GM21737 (cell line): ENCODE measurements around the gene MYEOV.

ENCODE experiments used
- ATAC-seq: cut with Tn5 transposase; IDR thresholded peaks from one replicate; pipeline ENCODE4 v1.9.1; 2021; ENCODE audit warnings: mild to moderate bottlenecking, moderate library complexity; ENCODE audit not compliant: unreplicated experiment

Gene MYEOV

GRCh38 chr11:69339041-69339733 lies 45.2 kb downstream of the MYEOV start:
- ATAC-seq, result no peak

- ATAC-seq, result no peak
Observed at GRCh38 chr11:69339983-69340565, 46.1 kb downstream of the MYEOV start.

- ATAC-seq, result no peak
Observed at GRCh38 chr11:69342588-69343330, 48.8 kb downstream of the MYEOV start.

DNA sequence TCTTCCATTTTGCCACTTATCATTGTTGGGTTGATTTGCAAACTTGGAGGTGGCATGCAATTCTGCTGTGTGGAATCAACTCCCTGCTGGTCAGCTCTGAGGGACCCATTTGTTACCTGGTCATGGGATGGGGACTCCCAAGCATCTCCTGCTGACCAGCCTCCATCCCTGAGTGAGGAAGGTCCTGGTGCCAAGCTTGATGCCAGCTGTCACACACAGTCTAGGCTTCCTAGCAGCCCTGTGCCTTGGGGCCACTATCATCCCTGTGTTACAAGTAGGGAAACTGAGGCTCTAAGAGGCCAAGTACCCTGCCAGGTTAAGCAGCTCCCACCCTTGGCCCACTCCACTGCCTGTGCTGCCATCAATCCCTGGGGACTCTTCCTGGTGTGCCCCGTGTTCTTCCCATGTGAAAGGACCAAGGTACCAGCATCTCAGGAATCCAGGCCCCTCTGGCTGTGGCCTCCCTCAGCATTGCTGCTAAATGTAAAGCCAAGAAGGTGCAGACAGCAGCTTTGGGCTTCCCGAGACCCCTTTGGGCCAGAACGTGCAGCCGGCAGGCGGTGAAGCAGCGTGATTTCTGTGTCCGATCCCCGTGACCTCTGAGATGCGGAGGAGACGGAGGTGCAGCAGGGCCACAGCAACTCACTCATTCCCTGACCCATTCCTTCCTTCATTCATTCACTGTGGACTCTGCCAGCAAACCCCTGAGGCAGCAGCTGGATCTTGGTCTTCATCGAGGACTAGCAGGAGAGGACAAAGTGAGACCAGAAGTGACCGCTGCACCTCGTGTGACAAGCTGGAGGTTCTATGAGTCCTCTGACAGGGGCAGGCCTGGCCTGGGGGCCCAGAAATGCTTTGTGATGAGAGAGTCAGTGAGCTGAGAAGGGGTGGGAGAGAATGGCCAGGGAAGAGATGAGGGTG lies 49.7 kb downstream of the MYEOV start:
- no peak for ATAC-seq

DNA sequence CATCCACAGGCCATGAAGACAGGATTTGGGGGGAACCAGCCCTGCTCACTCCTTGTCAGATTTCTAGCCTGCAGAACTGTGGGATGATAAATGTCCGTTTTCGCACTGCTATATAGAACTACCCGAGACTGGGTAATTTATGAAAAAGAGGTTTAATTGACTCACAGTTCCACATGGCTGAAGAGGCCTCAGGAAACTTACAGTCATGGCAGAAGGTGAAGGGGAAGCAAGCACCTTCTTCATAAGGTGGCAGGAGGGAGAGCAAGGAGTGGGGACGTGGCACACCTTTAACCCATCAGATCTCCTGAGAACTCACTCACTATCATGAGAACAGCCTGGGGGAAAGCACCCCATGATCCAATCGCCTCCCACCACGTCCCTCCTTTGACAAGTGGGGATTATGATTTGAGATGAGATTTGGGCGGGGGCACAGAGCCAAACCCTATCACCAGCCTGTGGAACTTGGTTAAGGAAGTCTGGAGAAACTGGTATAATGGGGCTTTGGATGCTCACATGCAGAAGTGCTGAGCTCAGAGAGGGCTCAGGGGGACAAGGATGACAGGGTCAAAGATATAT lies 50.7 kb downstream of the MYEOV start:
- ATAC-seq, result no peak
